ENCODE results near the gene SACM1L.

The SACM1L gene

GRCh38 chr3:45773072-45773471 is 83.9 kb downstream of the SACM1L start:
- DNase-seq: no peak

GRCh38 chr3:45773714-45774449 is 84.7 kb downstream of the SACM1L start:
- DNase-seq: no peak

GRCh38 chr3:45774581-45775521 is 85.7 kb downstream of the SACM1L start:
- DNase-seq: no peak

GRCh38 chr3:45775571-45776300 is 86.5 kb downstream of the SACM1L start:
- DNase-seq: no peak

GRCh38 chr3:45776301-45776595 is 87.1 kb downstream of the SACM1L start:
- no peak for DNase-seq

GRCh38 chr3:45776611-45777010 is 87.4 kb downstream of the SACM1L start:
- DNase-seq: no peak

- DNase-seq: no peak
These were observed 88.0 kb downstream of the SACM1L start for GRCh38 chr3:45777111-45777745.

- no peak for DNase-seq
These were observed 88.7 kb downstream of the SACM1L start for GRCh38 chr3:45777746-45778386.

GRCh38 chr3:45778761-45779201 is 89.6 kb downstream of the SACM1L start:
- DNase-seq: no peak

- no peak for DNase-seq
These were observed 90.8 kb downstream of the SACM1L start for GRCh38 chr3:45779746-45780735.

- no peak for DNase-seq
These were observed 92.1 kb downstream of the SACM1L start for GRCh38 chr3:45781271-45781670.

- DNase-seq: no peak
These were observed 92.6 kb downstream of the SACM1L start for GRCh38 chr3:45781841-45782240.

GRCh38 chr3:45782381-45782780 is 93.2 kb downstream of the SACM1L start:
- no peak for DNase-seq

GRCh38 chr3:45783667-45784066 is 94.5 kb downstream of the SACM1L start:
- no peak for DNase-seq

GRCh38 chr3:45785605-45786150 is 96.5 kb downstream of the SACM1L start:
- no peak for DNase-seq

GRCh38 chr3:45786801-45787495 is 97.8 kb downstream of the SACM1L start:
- DNase-seq: no peak

- DNase-seq: no peak
These were observed 98.4 kb downstream of the SACM1L start for GRCh38 chr3:45787551-45787950.

- DNase-seq: no peak
These were observed 100.1 kb downstream of the SACM1L start for GRCh38 chr3:45789235-45789812.

GRCh38 chr3:45790596-45790995 is 101.4 kb downstream of the SACM1L start:
- no peak for DNase-seq

GRCh38 chr3:45792036-45792435 is 102.8 kb downstream of the SACM1L start:
- no peak for DNase-seq

Data from cerebellar nuclear complex (tissue), 1 donor.